H54 (cell line): ENCODE measurements around the gene COX11.

Experiments
- DNase-seq: peaks from one replicate; pipeline ENCODE4 v3.0.0; 2011; ENCODE audit warnings: low spot score, mixed read lengths; ENCODE audit not compliant: insufficient read length
- FAIRE-seq: peaks from 3 replicates; lab custom pipeline; 2011; peaks lifted over from hg19 to GRCh38; lab: Jason Lieb, UNC
- POLR2A ChIP-seq: IDR thresholded peaks from 2 replicates; pipeline ENCODE4 v1.6.1; 2011; ENCODE audit warnings: low read depth, mild to moderate bottlenecking, low read length

COX11 gene

GRCh38 chr17:54945231-54945630, 23.2 kb downstream of the COX11 start:
- TF ChIP-seq POLR2A = no peak
- no peak for DNase-seq
- FAIRE-seq = no peak

- FAIRE-seq (no peak), DNase-seq (no peak)
- TF ChIP-seq POLR2A = no peak
These were observed 23.7 kb downstream of the COX11 start for GRCh38 chr17:54944796-54945195.

- no peak for TF ChIP-seq POLR2A
- DNase-seq (no peak), FAIRE-seq (no peak)
These were observed 27.2 kb downstream of the COX11 start for GRCh38 chr17:54941285-54941684.

GRCh38 chr17:54937426-54937825, 31.0 kb downstream of the COX11 start:
- no peak for FAIRE-seq
- TF ChIP-seq POLR2A = no peak
- no peak for DNase-seq

GRCh38 chr17:54937018-54937417, 31.4 kb downstream of the COX11 start:
- peak; percentile 61 for FAIRE-seq
- DNase-seq = no peak
- no peak for TF ChIP-seq POLR2A

DNA sequence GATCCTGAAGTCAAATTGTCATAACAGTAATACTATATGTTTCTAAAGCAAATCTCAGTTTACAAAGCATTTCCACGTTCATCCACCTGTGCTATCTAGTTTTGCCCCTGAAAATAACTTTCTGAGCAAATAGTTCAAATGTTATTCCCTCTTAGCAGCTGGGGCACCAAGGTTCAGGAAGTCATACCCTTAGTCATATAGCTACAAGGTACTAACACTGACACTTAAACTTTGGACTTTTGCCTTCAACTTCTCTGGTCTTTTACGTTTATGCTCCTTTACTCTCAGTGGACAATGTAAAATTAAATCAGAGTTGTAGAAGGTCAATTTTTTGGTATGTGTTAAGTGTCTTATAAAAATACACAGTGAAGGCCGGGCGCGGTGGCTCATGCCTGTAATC, 33.0 kb downstream of the COX11 start:
- no peak for TF ChIP-seq POLR2A
- FAIRE-seq = no peak
- DNase-seq = no peak

- DNase-seq (no peak), FAIRE-seq (no peak)
- TF ChIP-seq POLR2A = no peak
These were observed 34.5 kb downstream of the COX11 start for GRCh38 chr17:54933921-54934320.

GRCh38 chr17:54932711-54933110, 35.7 kb downstream of the COX11 start:
- TF ChIP-seq POLR2A = no peak
- FAIRE-seq = no peak
- no peak for DNase-seq

GRCh38 chr17:54927525-54927924, 40.9 kb downstream of the COX11 start:
- no peak for TF ChIP-seq POLR2A
- no peak for DNase-seq
- FAIRE-seq = no peak

GRCh38 chr17:54924405-54924804, 44.0 kb downstream of the COX11 start:
- no peak for FAIRE-seq
- TF ChIP-seq POLR2A = no peak
- DNase-seq = no peak

- DNase-seq (no peak), FAIRE-seq (no peak)
- no peak for TF ChIP-seq POLR2A
These were observed 47.6 kb downstream of the COX11 start for GRCh38 chr17:54920819-54921218.

DNA sequence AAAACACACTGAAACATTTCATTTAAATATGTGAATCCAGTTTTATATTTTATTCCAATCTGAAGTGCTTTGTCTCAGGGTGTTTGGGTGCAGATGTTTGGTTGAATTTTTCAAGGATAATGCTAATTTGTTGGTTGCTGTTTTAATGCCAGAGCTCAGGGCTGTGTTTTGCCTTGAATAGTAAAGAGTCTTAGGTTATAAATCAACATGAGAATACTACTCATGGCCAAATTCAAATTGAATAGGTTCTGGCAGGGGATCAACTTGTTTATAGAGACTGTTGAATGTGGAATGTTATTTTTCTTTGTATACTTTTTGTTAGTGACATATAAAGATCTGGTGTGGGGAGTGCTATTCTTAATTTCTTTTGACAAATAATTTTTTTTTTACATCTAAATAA, 49.0 kb downstream of the COX11 start:
- FAIRE-seq = no peak
- TF ChIP-seq POLR2A = no peak
- DNase-seq = no peak

DNA sequence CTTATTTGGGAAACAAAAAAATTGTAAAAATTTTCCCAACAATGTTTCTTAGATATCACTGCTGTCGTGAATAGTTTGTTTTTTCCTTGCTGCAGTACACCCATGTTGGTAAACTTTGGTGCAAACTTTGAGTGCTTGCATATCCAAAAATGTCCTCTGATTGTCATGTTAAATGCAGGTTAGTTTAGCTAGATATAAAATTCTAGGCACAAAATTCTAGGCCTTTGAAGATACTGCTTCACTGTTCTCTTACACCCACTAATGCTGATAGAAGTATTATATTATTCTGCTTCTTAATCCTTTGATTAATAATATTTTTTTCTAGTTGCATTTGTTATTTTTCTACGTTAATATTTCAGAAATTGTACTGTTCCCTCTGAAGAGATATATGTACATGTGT, 51.7 kb downstream of the COX11 start:
- FAIRE-seq (no peak), DNase-seq (no peak)
- TF ChIP-seq POLR2A = no peak
